G401.6 (cell line): ENCODE measurements around the gene RBM4B.
A peak's percentile ranks its signal among the peaks of the same experiment; 100 is the strongest.
"Not testable (repeated sequence)": the region's sequence is repeated elsewhere in the genome, so short reads cannot be mapped to it uniquely, and the experiment has no call there.

Experiments
- FAIRE-seq: peaks from 2 replicates; lab custom pipeline; 2012; peaks lifted over from hg19 to GRCh38; lab: Jason Lieb, UNC

The RBM4B gene

DNA sequence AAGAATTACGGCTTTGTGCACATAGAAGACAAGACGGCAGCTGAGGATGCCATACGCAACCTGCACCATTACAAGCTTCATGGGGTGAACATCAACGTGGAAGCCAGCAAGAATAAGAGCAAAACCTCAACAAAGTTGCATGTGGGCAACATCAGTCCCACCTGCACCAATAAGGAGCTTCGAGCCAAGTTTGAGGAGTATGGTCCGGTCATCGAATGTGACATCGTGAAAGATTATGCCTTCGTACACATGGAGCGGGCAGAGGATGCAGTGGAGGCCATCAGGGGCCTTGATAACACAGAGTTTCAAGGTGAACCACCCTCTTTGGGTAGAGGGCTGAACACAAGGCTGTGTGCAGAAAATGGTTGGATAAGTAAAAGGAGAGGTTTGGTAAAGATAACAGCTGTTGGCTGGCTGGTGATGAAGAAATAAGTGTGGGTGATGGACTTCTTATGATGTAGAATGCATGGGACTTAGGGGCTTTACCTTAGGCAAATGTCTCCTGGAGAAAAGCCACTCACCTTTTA is 37.8 kb downstream of the RBM4B start:
- FAIRE-seq, result not testable (repeated sequence)

DNA sequence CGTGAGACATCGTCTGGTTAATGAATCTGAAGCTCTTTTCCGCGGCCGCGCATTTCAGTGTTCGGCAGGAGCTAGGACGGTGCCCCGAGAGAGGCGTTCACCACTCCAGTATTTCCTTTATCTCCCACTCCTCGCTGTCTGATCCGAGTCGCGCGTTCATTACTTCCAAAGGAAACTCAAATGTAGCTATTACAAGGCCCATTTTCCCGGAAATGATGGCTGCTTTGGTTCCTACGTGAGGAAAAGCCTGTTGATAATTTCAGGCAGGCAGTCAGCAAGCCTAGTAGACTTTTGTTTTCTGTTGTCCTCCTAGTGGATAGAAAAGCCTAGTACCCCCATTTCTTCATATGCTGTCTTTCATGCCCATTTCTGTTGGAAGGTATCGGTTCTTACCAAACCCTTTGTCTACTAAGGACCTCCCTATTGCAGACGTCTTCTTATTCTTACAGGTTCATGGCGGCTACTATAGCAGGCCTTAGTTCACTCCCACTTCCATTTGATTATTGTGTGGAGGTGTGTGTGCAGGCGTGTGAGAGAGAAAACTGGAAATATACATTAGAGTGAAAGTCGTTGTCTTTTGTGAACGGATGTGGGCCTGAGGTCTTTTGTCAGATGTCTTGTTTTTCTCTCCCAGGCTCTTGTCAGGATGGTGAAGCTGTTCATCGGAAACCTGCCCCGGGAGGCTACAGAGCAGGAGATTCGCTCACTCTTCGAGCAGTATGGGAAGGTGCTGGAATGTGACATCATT is 38.4 kb downstream of the RBM4B start:
- no peak for FAIRE-seq

- peak; percentile 98 for FAIRE-seq
Observed at GRCh38 chr11:66638177-66639065, 39.3 kb downstream of the RBM4B start, which contains the start of gene RBM4. TSS of gene RBM4 (plus strand) at chr11:66638703. CDS start at chr11:66639712, 1,009 bp downstream.

DNA sequence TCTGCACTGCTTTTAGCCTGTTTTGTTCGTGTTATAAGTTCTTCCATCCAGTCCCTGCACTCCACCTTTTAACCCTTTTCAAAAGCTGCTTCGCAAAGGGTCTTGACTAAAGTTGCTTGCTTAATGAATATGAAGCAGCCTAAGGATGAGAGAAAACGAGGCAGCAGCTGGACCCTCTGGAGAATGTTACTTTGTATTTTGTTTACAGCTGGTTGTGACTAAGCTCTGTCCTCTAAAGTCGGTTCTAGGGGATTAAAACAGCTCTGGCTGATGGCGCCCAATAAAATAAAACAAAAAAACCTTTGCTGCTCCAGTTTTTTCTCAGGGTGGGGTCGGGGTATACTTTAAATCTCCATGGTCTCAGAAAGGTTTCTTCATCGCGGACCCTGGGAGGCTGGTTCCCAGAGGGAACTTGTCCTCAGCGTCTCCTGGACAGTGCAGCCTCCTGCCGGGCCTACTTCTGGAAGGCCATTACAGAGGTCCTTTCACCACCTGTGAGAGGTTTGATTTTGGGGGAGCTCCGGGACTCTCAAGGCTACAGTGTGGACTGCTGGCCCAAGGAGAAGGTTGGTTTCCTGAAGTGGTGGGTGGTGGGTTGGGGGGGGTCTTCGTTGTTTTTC is 40.0 kb downstream of the RBM4B start:
- peak; percentile 40 for FAIRE-seq

DNA sequence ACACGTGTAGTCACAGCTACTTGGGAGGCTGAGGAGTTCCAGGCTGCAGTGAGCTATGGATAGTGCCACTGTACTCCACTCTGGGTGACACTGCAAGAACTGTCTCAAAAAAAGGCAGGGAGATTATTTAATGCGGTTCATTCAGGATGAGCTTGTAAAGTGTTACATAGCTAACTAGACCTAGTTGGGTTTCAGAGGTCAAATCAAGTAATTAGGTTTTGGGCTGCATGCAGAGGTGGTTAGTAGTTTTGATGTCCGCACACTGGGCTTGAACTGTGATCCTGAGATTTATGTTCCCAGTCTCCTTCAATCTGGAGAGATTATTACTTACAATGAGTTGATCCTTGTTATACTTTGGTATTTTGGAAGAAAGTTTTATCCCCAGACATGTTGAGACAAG is 41.3 kb downstream of the RBM4B start:
- FAIRE-seq, result no peak

DNA sequence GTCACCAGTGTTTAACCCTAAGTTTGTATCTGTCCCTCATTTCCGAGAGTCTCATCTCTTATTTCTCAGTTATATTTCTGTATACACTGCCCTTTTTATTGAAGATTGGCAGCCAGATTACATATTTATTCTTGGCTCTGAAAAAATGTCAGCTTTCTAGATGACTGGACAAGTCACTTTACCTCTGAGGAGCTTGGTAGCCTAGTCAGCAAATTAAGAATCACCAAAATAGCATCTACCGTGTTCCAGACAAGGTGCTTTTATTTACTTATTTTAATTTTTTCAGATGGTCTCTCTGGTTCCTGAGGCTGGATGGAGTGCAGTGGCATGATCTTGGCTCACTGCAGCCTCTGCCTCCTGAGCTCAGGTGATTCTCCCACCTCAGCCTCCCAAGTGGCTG is 44.7 kb downstream of the RBM4B start:
- FAIRE-seq, result no peak

DNA sequence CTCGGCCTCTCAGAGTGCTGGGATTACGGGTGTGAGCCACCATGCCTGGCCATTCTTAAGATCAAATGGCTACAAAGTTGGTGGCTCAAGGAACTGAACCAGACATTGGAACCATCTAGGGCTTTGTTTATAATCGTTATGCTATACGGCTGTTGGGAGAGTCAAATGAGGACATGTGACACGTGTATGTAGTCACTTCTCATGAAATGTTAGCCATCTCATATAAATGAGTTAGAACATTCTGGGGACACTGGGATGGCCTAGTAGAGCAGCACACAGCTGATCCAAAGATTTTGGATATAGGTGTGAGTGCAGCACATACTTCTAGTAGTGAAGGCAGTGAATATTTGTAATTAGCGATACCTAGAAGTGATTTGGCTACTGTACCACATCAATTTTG is 45.8 kb downstream of the RBM4B start:
- FAIRE-seq, result no peak

DNA sequence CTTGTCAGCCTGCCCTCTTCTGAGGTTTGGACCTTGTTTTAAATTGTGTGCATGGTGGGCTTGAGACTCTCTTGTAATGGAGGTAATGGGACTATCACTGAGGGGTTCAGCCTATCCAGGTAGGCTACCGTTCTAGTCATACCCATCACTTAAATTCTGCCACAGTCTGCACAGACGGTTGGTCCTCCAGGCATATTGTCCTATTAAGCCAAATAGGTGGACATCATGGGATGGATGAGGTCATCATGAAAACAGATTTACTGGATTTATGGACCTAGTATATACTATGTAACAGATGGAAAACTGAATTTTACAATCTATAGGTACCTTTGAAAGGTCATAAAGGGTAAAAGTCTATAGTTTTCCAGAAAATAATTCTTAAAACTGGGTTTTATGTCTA is 48.3 kb downstream of the RBM4B start:
- FAIRE-seq, result no peak

- no peak for FAIRE-seq
Observed at GRCh38 chr11:66628061-66628603, 49.6 kb downstream of the RBM4B start.

GRCh38 chr11:66626926-66627325 is 50.8 kb downstream of the RBM4B start:
- FAIRE-seq, result no peak

- no peak for FAIRE-seq
Observed at GRCh38 chr11:66626382-66626781, 51.3 kb downstream of the RBM4B start.

- FAIRE-seq, result no peak
Observed at GRCh38 chr11:66625752-66626149, 51.9 kb downstream of the RBM4B start.

GRCh38 chr11:66625041-66625751 is 52.5 kb downstream of the RBM4B start:
- FAIRE-seq, result no peak

GRCh38 chr11:66624450-66624849 is 53.2 kb downstream of the RBM4B start:
- no peak for FAIRE-seq

DNA sequence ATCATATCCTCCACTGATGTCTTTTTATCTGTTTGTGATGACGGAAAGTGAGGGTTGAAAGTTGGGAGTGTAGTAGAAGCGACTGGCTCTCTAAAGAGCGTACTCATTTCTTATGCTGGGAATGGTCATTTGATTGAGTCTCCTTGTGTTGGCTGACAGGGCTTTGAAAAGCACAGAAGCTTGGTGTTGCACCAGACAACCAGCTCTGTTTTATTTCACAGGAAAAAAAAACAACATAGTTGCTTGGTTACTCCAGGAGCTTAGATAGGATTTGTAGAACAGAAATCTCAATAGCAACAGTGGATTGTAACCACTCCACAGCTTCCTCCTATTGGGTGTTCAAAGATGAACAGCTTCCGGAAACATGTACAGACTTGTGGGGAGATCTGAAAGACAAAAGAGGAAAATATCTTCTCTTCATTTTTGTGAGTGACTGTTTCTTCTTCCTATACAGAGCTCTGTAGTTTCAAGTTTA is 58.6 kb downstream of the RBM4B start:
- FAIRE-seq, result no peak

- FAIRE-seq, result no peak
Observed at GRCh38 chr11:66617155-66617834, 60.4 kb downstream of the RBM4B start.

DNA sequence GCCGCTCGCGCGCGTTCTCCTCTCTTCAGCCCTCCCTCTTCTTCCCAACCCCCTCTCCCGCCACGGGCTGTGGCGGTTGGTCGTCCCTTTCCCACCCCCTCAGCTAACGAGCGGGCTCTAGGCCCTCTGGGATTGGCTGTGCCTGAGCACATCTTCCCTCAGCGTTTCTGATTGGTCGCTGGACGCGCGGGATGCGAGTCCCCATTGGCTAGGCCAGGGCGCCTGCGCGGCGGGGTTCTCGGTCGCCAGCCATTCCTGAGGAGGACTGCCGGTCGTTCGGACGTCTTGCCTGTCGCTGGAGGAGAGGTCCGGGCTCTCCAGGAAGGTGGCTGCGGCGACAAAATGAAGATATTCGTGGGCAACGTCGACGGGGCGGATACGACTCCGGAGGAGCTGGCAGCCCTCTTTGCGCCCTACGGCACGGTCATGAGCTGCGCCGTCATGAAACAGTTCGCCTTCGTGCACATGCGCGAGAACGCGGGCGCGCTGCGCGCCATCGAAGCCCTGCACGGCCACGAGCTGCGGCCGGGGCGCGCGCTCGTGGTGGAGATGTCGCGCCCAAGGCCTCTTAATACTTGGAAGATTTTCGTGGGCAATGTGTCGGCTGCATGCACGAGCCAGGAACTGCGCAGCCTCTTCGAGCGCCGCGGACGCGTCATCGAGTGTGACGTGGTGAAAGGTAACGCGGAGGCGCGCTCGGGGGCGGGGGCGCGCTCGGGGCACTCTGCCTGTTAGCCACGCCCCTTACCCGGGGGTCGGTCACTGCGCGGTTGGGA is 61.1 kb downstream of the RBM4B start, which contains the start of gene RBM14:
Gene RBM14, plus strand, starts transcription at position 252 of the 776 bp plus-strand sequence. Its CDS starts 91 bp downstream, at position 343.
- peak; percentile 97 for FAIRE-seq
